Chondrocyte (in vitro differentiated cells): ENCODE results near the gene ASXL1. TPM values are rescaled to one million over a fixed set of nuclear protein-coding genes. Genes with fewer than 3 reads are reported as not detected.

Experiments
- DNase-seq: peaks from one replicate; pipeline ENCODE4 v3.0.0; 2021; ENCODE audit warnings: mixed read lengths, low spot score
- H3K27ac Mint-ChIP-seq: one replicate; pipeline ENCODE4 v1.8.0; 2021; ENCODE audit warnings: mild to moderate bottlenecking, moderate library complexity, mixed read lengths; ENCODE audit not compliant: unreplicated experiment
- H3K27me3 Mint-ChIP-seq: 2 replicates; pipeline ENCODE4 v1.8.0; 2021; ENCODE audit warnings: low read depth, mixed read lengths
- H3K36me3 Mint-ChIP-seq: 2 replicates; pipeline ENCODE4 v1.8.0; 2021; ENCODE audit warnings: low read depth, mixed read lengths
- H3K4me1 Mint-ChIP-seq: 2 replicates; pipeline ENCODE4 v1.8.0; 2021; ENCODE audit warnings: low read depth, mild to moderate bottlenecking, mixed read lengths
- H3K4me3 Mint-ChIP-seq: one replicate; pipeline ENCODE4 v1.8.0; 2021; ENCODE audit warnings: mild to moderate bottlenecking, moderate library complexity, mixed read lengths; ENCODE audit not compliant: unreplicated experiment
- H3K9me3 Mint-ChIP-seq: 2 replicates; pipeline ENCODE4 v1.8.0; 2021; ENCODE audit warnings: low read depth, mixed read lengths
- total RNA-seq: library from RNA; stranded (reverse); gene quantifications from 3 replicates; pipeline ENCODE4 v1.2.1, GENCODE V29; 2021
- TF ChIP-seq, protein P1 (sequence below): fragments of 200-600 bp; sonication (generic); IDR thresholded peaks from 2 replicates; pipeline ENCODE4 v1.5.0; 2021; ENCODE audit warnings: antibody characterized with exemption, mild to moderate bottlenecking, moderate library complexity

The ASXL1 gene
- total RNA-seq, 1 donor from 2014 or later = 92.6 TPM

GRCh38 chr20:32447136-32448027 is 89.3 kb downstream of the ASXL1 start:
- H3K27me3 Mint-ChIP-seq = no peaks in the 10 kb centered on the region
- TF ChIP-seq, protein P1, sequence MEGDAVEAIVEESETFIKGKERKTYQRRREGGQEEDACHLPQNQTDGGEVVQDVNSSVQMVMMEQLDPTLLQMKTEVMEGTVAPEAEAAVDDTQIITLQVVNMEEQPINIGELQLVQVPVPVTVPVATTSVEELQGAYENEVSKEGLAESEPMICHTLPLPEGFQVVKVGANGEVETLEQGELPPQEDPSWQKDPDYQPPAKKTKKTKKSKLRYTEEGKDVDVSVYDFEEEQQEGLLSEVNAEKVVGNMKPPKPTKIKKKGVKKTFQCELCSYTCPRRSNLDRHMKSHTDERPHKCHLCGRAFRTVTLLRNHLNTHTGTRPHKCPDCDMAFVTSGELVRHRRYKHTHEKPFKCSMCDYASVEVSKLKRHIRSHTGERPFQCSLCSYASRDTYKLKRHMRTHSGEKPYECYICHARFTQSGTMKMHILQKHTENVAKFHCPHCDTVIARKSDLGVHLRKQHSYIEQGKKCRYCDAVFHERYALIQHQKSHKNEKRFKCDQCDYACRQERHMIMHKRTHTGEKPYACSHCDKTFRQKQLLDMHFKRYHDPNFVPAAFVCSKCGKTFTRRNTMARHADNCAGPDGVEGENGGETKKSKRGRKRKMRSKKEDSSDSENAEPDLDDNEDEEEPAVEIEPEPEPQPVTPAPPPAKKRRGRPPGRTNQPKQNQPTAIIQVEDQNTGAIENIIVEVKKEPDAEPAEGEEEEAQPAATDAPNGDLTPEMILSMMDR = no peak
- H3K4me3 Mint-ChIP-seq = no peak overlapping the region
- peaks cover 44% of the 10 kb centered on the region for H3K36me3 Mint-ChIP-seq
- H3K4me1 Mint-ChIP-seq = peaks cover 21% of the 10 kb centered on the region
- peak overlapping the region; percentile 36 for H3K27ac Mint-ChIP-seq
- H3K9me3 Mint-ChIP-seq = no peaks in the 10 kb centered on the region
- no peak for DNase-seq

DNA sequence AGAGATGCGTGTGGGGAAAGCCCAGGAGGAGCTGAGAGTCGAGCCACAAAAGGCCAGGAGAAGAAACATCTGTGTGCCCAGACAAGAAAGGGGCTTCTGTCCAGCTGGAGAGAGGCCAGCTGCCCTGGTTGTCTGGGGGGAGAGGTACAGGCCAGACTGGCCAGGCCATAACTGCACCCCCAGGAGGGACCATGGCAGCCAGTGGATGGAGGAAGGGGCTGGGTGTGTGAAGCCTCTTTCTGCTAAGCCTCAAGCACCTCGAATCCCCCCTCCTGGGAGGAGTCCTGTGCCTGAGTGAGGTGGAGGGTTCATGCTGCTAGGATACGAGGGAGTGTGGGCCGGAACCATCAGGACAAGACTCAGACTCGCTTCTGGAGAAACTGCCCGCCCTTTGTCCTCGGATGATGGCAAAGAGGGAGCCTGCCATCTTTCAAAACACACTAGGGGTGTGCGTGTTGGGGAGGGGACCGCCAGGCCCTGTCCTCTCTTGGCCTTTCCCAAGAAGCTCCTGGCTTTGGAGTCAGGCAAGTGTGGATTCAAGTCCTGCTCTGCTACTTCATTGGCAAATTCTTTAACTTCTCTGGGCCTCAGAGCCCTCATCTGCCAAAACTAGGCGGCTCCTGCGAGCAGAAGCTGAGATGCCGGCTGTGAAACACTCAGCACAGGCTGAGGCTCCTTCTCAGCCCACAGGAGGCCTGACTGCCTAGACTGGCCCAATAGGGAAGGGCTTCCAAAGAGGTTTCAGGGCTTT is 90.3 kb downstream of the ASXL1 start:
- Mint-ChIP-seq H3K36me3 (peaks cover 52% of the 10 kb centered on the region), H3K4me1 (peaks cover 18% of the 10 kb centered on the region), H3K4me3 (no peak overlapping the region), H3K27me3 (no peaks in the 10 kb centered on the region), H3K27ac (peak overlapping the region; percentile 36), H3K9me3 (no peaks in the 10 kb centered on the region)
- DNase-seq = no peak
- TF ChIP-seq, protein P1 = no peak

DNA sequence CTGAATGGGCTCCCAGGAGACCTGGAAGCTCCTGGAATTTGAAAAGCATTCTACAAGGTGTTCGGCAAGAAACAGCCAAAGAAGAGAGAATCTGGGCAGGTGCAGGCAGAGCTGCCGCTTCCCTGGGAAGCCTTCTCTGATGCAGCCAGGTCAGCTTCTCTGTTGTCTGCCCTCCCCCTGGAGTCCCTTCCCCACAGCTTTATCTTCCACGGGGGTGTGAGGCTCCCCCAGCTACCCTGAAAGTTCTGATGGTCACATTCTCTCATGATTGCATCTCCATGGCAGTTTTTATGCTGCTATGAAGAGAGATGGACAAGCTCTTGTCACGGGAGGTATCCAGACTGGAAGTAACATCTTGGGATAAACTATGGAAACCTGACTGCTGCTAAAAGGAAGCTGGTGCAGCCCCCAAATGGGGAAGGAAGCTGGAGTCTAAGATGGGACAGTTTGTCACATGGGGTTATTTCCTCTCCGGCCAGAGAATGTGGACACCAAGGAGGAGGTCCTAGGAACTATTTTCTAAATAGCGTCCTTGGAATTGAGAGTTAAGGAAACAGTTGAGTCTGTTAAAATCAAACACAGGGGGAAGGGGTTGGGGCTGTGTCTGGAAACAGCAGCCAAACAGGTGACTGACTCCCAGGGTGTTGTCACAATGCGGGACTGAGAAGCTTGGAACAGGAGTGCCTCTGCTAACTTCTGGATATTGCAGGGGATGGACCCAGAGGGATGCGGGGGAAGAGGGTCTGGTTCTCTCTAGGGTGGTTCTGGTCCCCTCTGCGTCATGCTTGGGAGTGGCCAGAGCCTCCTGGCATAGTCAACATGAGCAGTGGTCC is 91.1 kb downstream of the ASXL1 start:
- Mint-ChIP-seq H3K27me3 (no peaks in the 10 kb centered on the region), H3K4me3 (no peak overlapping the region), H3K36me3 (peaks cover 47% of the 10 kb centered on the region), H3K27ac (peak overlapping the region; percentile 70), H3K9me3 (no peaks in the 10 kb centered on the region), H3K4me1 (peaks cover 18% of the 10 kb centered on the region)
- DNase-seq = no peak
- TF ChIP-seq, protein P1 = no peak

DNA sequence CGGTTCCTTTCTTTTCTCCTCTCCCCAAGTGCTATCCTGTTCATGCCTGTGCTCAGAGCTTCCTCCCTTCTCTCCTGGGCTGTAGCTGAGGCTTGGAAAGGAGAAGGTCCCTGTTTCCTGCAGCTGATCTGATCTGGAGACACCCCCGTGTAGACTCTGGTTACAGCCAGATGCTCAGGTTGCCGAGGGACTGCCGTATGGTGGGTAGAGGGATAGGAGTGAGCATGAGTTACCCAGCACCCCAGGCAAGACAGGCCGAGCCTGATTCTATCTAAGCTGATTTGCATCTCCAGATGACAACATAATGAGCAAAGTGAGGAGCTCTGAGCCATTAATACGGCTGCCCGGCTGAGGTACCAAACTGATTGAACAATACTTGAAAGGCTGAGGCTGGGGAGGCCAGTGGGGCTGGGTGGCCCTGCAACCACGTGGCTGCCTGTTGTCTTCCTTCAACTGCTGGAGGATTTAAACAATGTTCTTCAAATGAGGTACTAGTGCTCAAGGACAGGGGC is 91.8 kb downstream of the ASXL1 start:
- H3K27ac Mint-ChIP-seq = peak overlapping the region; percentile 70
- peaks cover 49% of the 10 kb centered on the region for H3K36me3 Mint-ChIP-seq
- TF ChIP-seq, protein P1 = no peak
- no peaks in the 10 kb centered on the region for H3K27me3 Mint-ChIP-seq
- DNase-seq = no peak
- peaks cover 18% of the 10 kb centered on the region for H3K4me1 Mint-ChIP-seq
- H3K9me3 Mint-ChIP-seq = no peaks in the 10 kb centered on the region
- no peak overlapping the region for H3K4me3 Mint-ChIP-seq
